ES-I3 (cell line): Measurements from ENCODE around the gene PDGFD.
"Not testable (repeated sequence)": the region's sequence is repeated elsewhere in the genome, so short reads cannot be mapped to it uniquely, and the experiment has no call there.

Experiments
- H3K36me3 ChIP-seq: 2 replicates; pipeline ENCODE4 v1.6.1; 2013; ENCODE audit warnings: mild to moderate bottlenecking, low read length, control low read depth, moderate library complexity; ENCODE audit not compliant: insufficient read depth
- H3K4me1 ChIP-seq: 2 replicates; pipeline ENCODE4 v1.6.1; 2013; ENCODE audit warnings: mild to moderate bottlenecking, control low read depth, low read length; ENCODE audit not compliant: insufficient read depth
- H3K9ac ChIP-seq: 2 replicates; pipeline ENCODE4 v1.6.1; 2013; ENCODE audit warnings: low read depth, mild to moderate bottlenecking, low read length, moderate library complexity
- H3K9me3 ChIP-seq: 2 replicates; pipeline ENCODE4 v1.6.1; 2013; ENCODE audit warnings: mild to moderate bottlenecking, low read length, moderate library complexity; ENCODE audit not compliant: control insufficient read depth, insufficient read depth

Gene PDGFD

DNA sequence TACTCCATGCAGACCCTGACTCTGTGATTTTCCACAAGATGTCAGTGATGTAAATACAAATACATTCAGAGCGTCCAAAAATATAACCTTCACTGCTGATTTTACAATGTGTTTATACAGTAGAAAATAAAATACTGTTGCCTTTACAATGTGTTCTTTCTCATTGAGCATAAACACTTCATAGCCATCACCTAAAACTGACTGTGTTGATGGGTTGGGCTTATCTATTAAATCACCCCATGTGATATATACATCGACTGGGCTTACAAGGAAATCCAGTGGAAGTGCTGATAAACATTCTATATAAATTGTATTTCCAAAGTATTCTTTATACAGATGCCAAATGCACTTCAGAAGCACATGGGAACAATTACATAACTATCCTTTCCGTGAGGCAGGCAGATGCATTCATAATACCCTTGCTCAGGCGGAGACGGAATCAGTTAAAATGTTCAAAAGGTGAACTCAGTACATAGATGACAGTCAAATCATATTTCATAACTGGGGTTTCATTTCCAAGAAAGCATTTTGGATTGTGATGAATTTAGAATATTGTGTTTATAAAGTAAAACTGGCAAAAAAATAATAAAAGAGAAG lies 99.8 kb downstream of the PDGFD start:
- no peaks in the 10 kb centered on the region for H3K36me3 ChIP-seq
- no peaks in the 10 kb centered on the region for H3K9me3 ChIP-seq
- no peak overlapping the region for H3K9ac ChIP-seq
- H3K4me1 ChIP-seq, result no peaks in the 10 kb centered on the region

DNA sequence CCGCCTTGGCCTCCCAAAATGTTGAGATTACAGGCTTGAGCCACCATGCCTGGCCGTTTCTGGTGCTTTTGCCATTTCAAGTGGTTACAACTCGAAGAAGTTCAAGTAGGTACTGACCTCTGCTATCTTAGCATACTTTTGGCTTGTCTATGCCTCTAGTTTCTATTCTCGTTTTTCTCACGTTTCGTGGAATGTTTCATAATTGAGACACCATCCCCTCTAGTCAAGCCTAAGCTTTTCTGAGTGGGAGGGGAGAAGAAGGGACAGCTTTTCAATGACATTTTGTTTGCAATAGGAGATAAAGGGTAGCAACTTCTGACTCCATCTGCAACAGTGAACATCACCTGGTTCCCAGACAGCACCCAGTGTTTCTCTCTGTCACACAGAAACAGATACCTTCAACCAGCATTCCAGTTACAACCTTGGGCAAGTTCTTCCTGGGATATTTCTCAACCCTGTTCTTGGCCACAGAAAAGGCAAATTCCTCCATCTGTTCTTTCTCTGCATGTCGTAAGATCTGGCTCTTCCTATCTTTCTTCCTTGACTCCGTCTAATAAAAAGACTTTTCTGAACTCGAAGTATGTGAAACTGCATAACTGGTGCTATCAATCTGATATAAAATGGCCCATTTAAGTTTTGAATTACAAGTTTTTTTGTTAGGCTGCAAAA lies 102.0 kb downstream of the PDGFD start:
- no peaks in the 10 kb centered on the region for H3K9me3 ChIP-seq
- H3K4me1 ChIP-seq, result no peaks in the 10 kb centered on the region
- H3K36me3 ChIP-seq, result no peaks in the 10 kb centered on the region
- H3K9ac ChIP-seq, result no peak overlapping the region

DNA sequence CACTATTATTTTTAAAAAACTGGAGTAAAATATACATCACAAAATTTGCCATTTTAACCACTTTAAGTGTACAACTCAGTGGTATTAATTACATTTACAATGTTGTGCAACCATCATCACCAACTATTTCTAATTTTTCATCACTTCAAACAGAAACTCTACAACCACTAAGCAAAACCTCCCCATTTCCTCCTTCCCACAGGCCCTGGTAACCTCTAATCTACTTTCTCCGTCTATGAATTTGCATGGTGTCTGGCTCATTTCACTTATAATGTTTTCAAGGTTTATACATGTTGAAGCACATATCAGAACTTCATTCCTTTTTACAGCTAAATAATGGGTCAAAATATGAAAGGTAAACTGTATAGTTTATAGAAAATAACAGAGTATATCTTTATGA lies 103.1 kb downstream of the PDGFD start:
- Histone ChIP-seq H3K4me1 (no peaks in the 10 kb centered on the region), H3K36me3 (no peaks in the 10 kb centered on the region), H3K9ac (no peak overlapping the region), H3K9me3 (no peaks in the 10 kb centered on the region)

DNA sequence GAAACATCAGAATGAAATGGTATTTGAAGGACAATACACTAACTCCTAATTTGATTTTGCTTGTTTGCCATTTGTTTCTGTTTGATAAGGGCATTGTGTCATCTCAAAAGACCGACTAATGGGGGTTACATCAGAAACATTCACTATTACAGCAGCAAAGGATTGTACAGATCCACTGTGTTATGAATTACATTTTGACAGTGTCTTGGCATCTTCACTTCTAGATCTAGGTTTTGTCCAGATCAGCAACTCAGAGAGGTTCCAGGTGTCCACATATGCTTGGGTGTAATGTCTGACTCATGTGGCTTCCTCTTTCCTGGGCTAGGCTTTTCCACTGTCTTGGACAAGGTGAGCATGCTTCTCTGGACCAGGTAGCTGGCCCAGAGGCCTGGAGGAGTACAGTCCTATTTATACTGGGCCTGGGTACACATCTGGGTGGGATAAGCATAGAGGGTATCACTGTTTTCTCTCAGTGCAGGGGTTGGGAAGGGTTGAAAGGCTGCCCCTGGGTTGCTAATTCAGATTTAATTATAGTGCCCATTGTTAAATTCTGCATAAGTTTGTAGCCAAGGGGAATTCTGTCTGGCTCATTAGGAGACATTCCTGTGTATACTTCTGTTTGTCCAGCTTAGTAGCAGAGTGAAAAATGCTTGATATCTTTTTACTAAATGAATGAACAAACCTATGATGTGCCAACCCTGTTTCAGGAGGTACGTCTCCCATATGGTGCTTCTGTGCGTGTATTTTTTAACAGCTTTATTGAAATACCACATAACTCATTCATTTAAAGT lies 103.7 kb downstream of the PDGFD start:
- H3K36me3 ChIP-seq, result no peaks in the 10 kb centered on the region
- no peak overlapping the region for H3K9ac ChIP-seq
- H3K4me1 ChIP-seq, result no peaks in the 10 kb centered on the region
- no peaks in the 10 kb centered on the region for H3K9me3 ChIP-seq

DNA sequence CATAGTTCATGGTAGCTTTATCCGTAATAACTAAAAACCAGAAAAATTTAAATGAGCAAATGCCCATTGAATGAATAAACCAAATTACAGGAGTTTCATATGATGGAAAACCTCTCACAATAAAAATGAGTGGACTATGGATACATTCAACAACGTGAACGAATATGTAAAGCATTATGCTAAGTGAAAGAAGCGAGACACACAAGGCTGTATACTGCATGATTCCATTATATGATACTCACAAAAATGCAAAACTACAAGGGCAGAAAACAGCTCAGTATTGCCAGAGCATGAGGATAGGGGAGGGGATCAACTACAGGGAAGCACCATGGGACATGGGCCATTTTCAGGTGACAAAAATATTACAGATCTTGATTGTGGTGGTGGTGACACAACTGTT lies 105.3 kb downstream of the PDGFD start:
- Histone ChIP-seq H3K36me3 (no peaks in the 10 kb centered on the region; the same call in 1 of the 2 replicates), H3K4me1 (no peaks in the 10 kb centered on the region), H3K9ac (no peak overlapping the region), H3K9me3 (no peaks in the 10 kb centered on the region)

DNA sequence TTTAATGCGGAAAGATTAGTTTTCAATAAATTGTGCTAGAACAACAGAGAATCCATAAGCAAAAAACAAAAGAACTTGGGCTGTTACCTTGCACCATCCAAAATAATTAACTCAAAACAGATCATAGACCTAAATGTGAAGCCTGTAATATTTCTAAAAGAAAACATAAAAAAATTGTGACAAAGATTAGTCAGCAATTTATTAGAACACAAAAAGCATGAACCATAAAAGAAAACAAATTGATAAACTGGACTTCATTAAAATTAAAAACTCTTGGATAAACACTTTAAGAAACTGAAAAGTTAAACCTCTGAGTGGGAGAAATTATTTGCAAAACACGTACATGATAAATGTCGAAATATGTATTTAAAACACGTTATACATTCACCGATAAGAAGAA lies 106.0 kb downstream of the PDGFD start:
- no peaks in the 10 kb centered on the region for H3K9me3 ChIP-seq
- H3K9ac ChIP-seq, result no peak overlapping the region
- no peaks in the 10 kb centered on the region; the same call in 1 of the 2 replicates for H3K36me3 ChIP-seq
- no peaks in the 10 kb centered on the region for H3K4me1 ChIP-seq

DNA sequence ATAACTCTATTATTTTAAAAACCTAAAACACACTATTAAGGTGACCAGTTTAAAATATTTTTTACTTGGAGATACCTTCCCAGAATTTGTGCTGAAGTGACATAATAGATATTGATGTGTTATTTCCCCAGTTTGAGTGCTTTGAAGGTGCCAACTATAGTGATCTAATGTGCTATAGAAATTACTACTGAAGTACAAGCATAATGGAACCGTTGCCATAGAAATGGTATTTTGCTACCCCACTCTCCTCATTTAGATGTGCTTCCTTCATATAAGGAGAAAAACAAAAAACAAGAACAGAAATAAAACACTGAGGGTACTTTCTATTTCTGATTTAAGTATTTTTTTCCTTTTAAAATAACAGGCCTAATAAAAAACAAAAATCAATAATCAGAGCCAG lies 108.4 kb downstream of the PDGFD start:
- Histone ChIP-seq H3K4me1 (peaks cover 4% of the 10 kb centered on the region; the same call in 1 of the 2 replicates), H3K9ac (no peak overlapping the region), H3K9me3 (no peaks in the 10 kb centered on the region), H3K36me3 (no peaks in the 10 kb centered on the region; the same call in 1 of the 2 replicates)

DNA sequence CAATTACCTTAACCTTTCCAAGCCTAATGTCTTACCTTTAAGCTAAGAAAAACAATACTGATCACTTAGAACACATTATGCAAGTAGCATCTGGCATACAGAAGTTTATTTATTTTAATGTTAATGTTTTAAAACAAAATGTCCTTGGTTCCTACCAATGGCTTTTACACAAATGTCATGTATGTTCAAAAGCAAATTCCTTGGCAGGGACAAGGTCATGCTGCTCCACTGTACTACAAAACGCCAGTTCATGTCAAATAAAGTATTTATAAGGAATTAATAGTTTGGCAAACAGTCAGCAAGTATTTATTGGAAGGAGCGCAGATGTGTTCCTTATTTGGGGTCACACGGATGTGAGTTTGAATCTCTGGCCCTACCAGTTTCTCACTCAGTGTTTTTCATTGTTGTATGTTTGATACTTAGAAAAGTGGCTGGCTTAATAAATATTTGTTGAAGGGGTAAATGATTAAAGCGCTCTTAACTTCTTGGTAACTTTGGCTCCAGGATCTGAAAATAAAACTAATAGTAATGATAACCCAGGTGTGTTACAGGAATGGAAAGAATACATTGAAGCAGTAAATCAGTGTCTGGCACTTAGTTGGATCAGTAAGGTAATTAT lies 108.9 kb downstream of the PDGFD start:
- peaks cover 4% of the 10 kb centered on the region; the same call in 1 of the 2 replicates for H3K4me1 ChIP-seq
- H3K36me3 ChIP-seq, result no peaks in the 10 kb centered on the region; the same call in 1 of the 2 replicates
- H3K9me3 ChIP-seq, result no peaks in the 10 kb centered on the region
- no peak overlapping the region for H3K9ac ChIP-seq

DNA sequence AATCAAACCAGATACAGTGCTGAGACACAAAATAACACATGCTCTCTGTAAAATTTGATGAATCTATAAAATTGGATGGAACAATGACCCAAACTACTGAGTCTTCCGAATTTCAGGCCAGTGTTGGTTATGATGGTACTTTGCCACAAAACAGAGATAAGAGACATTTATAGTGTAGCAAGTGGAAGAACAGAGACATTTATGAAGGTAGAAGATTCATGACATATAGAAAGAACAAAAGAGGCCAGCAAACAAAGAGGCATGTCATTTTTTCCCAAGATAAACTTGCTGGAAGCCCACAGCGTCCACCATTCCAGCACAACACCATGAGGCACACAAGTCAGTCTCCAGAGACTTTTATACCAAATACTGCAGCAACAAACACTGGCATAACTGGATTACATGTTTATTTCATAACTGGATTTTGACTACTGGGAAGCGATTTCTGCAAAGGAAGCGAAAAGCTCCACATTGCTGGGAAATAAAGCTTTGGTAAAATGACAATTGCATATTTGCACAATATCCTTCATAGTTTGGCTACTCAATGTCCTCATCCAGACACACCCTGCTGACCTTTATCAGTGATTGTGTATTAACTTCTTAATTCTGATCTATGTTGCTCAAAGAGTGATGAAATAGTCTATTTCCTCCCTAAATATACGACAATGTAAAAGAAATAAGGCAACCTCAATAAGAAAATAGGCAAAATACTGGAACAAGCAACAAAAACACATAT lies 110.0 kb downstream of the PDGFD start:
- H3K9ac ChIP-seq, result no peak overlapping the region
- H3K36me3 ChIP-seq, result no peaks in the 10 kb centered on the region; the same call in 1 of the 2 replicates
- no peaks in the 10 kb centered on the region for H3K9me3 ChIP-seq
- H3K4me1 ChIP-seq, result peaks cover 4% of the 10 kb centered on the region; the same call in 1 of the 2 replicates

DNA sequence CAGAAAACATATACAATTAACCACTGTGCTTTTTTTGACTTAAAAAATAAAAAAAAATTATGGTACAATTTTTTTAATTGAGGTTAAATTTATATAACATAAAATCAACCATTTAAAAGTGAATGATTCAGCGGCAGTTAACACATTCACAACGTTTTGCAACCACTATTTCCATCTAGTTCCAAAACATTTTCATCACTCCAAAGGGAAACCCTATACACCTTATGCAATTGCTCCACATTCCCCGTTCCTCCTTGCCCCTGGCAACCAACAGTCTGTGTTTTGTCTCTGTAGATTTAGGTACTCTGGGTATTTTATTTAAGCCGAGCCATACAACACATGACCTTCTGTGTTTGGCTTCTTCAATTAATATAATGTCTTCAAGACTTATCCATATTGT lies 112.2 kb downstream of the PDGFD start:
- Histone ChIP-seq H3K4me1 (peaks cover 4% of the 10 kb centered on the region; the same call in 1 of the 2 replicates), H3K9ac (no peak overlapping the region), H3K9me3 (no peaks in the 10 kb centered on the region), H3K36me3 (no peaks in the 10 kb centered on the region; the same call in 1 of the 2 replicates)

DNA sequence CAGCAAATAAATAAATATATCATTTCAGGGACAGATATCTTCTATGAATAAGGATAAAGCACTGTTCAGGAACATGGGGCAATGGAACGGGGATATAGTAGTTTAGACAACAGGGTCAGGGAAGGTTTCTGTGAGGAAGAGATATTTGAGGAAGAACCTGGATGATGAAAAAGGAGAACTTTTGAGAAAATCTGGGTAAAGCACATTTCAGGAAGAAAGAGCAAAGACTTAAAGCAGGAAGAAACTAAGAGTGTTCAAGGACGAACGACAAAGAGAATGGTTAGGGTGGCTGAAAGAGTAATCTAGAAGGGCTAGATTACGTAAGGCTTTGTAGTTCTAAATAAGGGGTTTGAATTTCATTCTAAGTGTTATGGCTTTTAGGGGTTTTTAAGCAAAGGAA lies 114.8 kb downstream of the PDGFD start:
- Histone ChIP-seq H3K9me3 (no peaks in the 10 kb centered on the region), H3K4me1 (peaks cover 4% of the 10 kb centered on the region; the same call in 1 of the 2 replicates), H3K9ac (no peak overlapping the region), H3K36me3 (no peaks in the 10 kb centered on the region)

DNA sequence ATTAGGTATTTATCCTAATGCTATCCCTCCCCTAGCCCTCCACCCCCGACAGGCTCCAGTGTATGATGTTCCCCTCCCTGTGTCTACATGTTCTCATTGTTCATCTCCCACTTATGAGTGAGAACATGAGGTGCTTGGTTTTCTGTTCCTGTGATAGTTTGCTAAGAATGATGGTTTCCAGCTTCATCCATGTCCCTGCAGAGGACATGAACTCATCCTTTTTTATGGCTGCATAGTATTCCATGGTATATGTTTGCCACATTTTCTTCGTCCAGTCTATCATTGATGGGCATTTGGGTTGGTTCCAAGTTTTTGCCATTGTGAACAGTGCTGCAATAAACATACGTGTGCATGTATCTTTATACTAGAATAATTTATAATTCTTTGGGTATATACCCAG lies 117.1 kb downstream of the PDGFD start:
- not testable (repeated sequence) for H3K9ac ChIP-seq, H3K36me3 ChIP-seq, H3K4me1 ChIP-seq, H3K9me3 ChIP-seq

DNA sequence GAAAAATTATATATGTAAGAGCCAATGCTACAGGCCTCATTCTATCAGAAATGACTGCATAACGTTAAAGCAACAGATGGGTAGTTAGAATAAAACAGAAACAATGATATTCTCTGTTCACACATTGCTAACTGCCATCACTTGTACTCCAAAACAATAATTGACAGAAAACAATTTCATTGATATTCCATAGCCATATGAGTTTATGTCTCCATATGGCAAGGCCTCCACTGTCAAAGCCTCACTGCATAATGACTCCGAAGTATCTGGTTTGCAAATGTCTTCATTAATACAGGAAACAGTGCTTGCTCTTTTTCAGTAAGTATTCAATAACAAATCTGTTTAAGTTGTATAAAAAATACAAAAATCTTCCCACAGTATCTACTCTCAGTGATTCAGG lies 117.6 kb downstream of the PDGFD start:
- Histone ChIP-seq H3K9me3 (no peaks in the 10 kb centered on the region), H3K9ac (no peak overlapping the region), H3K36me3 (no peaks in the 10 kb centered on the region), H3K4me1 (no peaks in the 10 kb centered on the region)

DNA sequence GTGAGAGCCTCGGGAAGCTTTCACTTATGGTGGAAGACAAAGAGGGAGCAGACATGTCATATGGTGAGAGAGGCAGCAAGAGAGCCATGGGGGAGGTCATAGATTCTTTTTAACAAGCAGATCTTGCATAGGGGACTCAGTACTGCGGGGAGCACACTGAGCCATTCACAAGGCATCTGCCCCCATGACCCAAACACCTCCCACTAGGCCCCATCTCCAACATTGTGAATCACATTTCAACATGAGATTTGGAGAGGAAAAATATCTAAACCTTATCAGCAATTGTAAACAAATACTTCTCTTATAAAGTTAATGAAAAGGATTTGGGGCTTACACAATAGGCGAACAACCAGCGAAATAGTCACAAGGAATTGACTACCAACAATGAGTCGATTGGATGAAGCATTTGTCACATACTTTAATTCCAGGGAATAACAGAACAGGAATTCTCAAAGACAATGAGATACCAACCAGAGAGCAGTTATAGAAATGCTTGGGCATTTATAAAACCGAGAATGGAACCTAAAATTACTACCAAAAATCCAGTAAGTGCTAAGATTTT lies 120.2 kb downstream of the PDGFD start:
- Histone ChIP-seq H3K36me3 (no peaks in the 10 kb centered on the region), H3K9me3 (no peaks in the 10 kb centered on the region), H3K9ac (no peak overlapping the region)

More for the DNA sequence above, 120.2 kb downstream of the PDGFD start:
- H3K4me1 ChIP-seq, result no peaks in the 10 kb centered on the region
